Measurements from ENCODE around the gene NOTCH2.

The NOTCH2 gene

DNA sequence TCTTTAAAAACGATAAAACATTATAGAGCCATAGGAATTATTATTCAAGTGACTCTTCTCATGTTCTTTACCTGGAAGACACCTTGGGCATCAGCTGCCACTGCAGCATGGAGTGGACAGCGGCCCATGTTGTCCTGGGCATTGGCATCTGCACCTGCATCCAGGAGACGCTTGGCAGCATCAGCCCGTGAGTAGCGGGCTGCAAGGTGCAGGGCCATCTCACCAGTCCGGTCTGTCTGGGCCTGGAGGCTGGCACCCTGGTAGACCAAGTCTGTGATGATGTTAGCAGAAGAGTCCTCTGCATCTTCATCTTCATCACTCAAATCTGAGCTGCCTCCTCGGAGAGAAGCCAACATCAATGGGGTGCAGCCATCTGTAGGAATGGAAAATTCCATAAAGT is 150.2 kb downstream of the NOTCH2 start:
- no peaks in the 10 kb centered on the region for H3K27me3 ChIP-seq (replicated peaks; ENCODE audit: insufficient read depth, low read length)
- no peaks in the 10 kb centered on the region; the same call in 1 of the 2 replicates for H3K36me3 ChIP-seq (replicated peaks; ENCODE audit: insufficient read depth, low read length)
- no peaks in the 10 kb centered on the region for H3K4me1 ChIP-seq (ENCODE audit: low read length)

GRCh38 chr1:119918301-119918700 is 151.2 kb downstream of the NOTCH2 start:
- no peak overlapping the region for H3K4me3 ChIP-seq (ENCODE audit: low read length)

More for the DNA sequence above, 150.2 kb downstream of the NOTCH2 start:
- no peaks in the 10 kb centered on the region for H3K79me2 ChIP-seq (ENCODE audit: low read length)
- no peaks in the 10 kb centered on the region for H3K9me3 ChIP-seq (replicated peaks; ENCODE audit: insufficient read depth, low read length)
- H4K20me1 ChIP-seq (ENCODE audit: insufficient read depth, low read length): no peaks in the 10 kb centered on the region
- TF ChIP-seq, protein P1, sequence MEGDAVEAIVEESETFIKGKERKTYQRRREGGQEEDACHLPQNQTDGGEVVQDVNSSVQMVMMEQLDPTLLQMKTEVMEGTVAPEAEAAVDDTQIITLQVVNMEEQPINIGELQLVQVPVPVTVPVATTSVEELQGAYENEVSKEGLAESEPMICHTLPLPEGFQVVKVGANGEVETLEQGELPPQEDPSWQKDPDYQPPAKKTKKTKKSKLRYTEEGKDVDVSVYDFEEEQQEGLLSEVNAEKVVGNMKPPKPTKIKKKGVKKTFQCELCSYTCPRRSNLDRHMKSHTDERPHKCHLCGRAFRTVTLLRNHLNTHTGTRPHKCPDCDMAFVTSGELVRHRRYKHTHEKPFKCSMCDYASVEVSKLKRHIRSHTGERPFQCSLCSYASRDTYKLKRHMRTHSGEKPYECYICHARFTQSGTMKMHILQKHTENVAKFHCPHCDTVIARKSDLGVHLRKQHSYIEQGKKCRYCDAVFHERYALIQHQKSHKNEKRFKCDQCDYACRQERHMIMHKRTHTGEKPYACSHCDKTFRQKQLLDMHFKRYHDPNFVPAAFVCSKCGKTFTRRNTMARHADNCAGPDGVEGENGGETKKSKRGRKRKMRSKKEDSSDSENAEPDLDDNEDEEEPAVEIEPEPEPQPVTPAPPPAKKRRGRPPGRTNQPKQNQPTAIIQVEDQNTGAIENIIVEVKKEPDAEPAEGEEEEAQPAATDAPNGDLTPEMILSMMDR (IDR thresholded peaks at IDR 0.05; ENCODE audit: low read length): no peak
- TF ChIP-seq EZH2 (optimal IDR thresholded peaks at IDR 0.05; ENCODE audit: low read depth, low read length) (no peak), EZH2phosphoT487 (IDR thresholded peaks at IDR 0.05; ENCODE audit: low read length) (no peak)
- H3K4me3 ChIP-seq (ENCODE audit: low read length): no peak overlapping the region
- no peak for DNase-seq
- H2AFZ ChIP-seq (ENCODE audit: low read length): no peak overlapping the region
- no peaks in the 10 kb centered on the region for H3K9me2 ChIP-seq (replicated peaks; ENCODE audit: insufficient read depth, low read length)
- H3K9ac ChIP-seq (ENCODE audit: low read length): no peak overlapping the region
- H3F3A ChIP-seq (ENCODE audit: insufficient read depth, low read length): no peaks in the 10 kb centered on the region
- no peak overlapping the region for H3K4me2 ChIP-seq (ENCODE audit: low read depth, low read length)
- no peak overlapping the region for H3K27ac ChIP-seq (ENCODE audit: low read length)

GRCh38 chr1:119917304-119918055 is 152.0 kb downstream of the NOTCH2 start:
- Histone ChIP-seq H2AFZ (ENCODE audit: low read length) (no peak overlapping the region), H3K36me3 (replicated peaks; ENCODE audit: insufficient read depth, low read length) (no peaks in the 10 kb centered on the region; the same call in 1 of the 2 replicates)

More at GRCh38 chr1:119918301-119918700, 151.2 kb downstream of the NOTCH2 start:
- Histone ChIP-seq H3K9me3 (replicated peaks; ENCODE audit: insufficient read depth, low read length) (no peaks in the 10 kb centered on the region), H3K79me2 (ENCODE audit: low read length) (no peaks in the 10 kb centered on the region), H4K20me1 (ENCODE audit: insufficient read depth, low read length) (no peaks in the 10 kb centered on the region), H3K4me2 (ENCODE audit: low read depth, low read length) (no peak overlapping the region), H3K27me3 (replicated peaks; ENCODE audit: insufficient read depth, low read length) (no peaks in the 10 kb centered on the region), H3K9ac (ENCODE audit: low read length) (no peak overlapping the region), H3K36me3 (replicated peaks; ENCODE audit: insufficient read depth, low read length) (no peaks in the 10 kb centered on the region; the same call in 1 of the 2 replicates), H3K27ac (ENCODE audit: low read length) (no peak overlapping the region), H3K4me1 (ENCODE audit: low read length) (no peaks in the 10 kb centered on the region), H3F3A (ENCODE audit: insufficient read depth, low read length) (no peaks in the 10 kb centered on the region), H3K9me2 (replicated peaks; ENCODE audit: insufficient read depth, low read length) (no peaks in the 10 kb centered on the region), H2AFZ (ENCODE audit: low read length) (no peak overlapping the region)
- DNase-seq: no peak
- TF ChIP-seq, protein P1 (IDR thresholded peaks at IDR 0.05; ENCODE audit: low read length): no peak
- TF ChIP-seq EZH2 (optimal IDR thresholded peaks at IDR 0.05; ENCODE audit: low read depth, low read length) (no peak), EZH2phosphoT487 (IDR thresholded peaks at IDR 0.05; ENCODE audit: low read length) (no peak)

More at GRCh38 chr1:119917304-119918055, 152.0 kb downstream of the NOTCH2 start:
- Histone ChIP-seq H3K4me1 (ENCODE audit: low read length) (no peaks in the 10 kb centered on the region), H3K27ac (ENCODE audit: low read length) (no peak overlapping the region), H3K79me2 (ENCODE audit: low read length) (no peaks in the 10 kb centered on the region), H3F3A (ENCODE audit: insufficient read depth, low read length) (no peaks in the 10 kb centered on the region), H3K27me3 (replicated peaks; ENCODE audit: insufficient read depth, low read length) (no peaks in the 10 kb centered on the region), H3K9me3 (replicated peaks; ENCODE audit: insufficient read depth, low read length) (no peaks in the 10 kb centered on the region), H3K4me2 (ENCODE audit: low read depth, low read length) (no peak overlapping the region), H3K9ac (ENCODE audit: low read length) (no peak overlapping the region), H3K9me2 (replicated peaks; ENCODE audit: insufficient read depth, low read length) (no peaks in the 10 kb centered on the region), H3K4me3 (ENCODE audit: low read length) (no peak overlapping the region), H4K20me1 (ENCODE audit: insufficient read depth, low read length) (no peaks in the 10 kb centered on the region)
- no peak for DNase-seq
- TF ChIP-seq, protein P1 (IDR thresholded peaks at IDR 0.05; ENCODE audit: low read length): no peak
- TF ChIP-seq EZH2 (optimal IDR thresholded peaks at IDR 0.05; ENCODE audit: low read depth, low read length): no peak
- no peak for TF ChIP-seq EZH2phosphoT487 (IDR thresholded peaks at IDR 0.05; ENCODE audit: low read length)
